ENCODE data around the gene FOSL2. TPM values are rescaled to one million over a fixed set of nuclear protein-coding genes. Genes with fewer than 3 reads are reported as not detected.

Gene FOSL2
- 37.7 and 42.2 TPM in 2 replicates for total RNA-seq
- total RNA-seq (2013): 0.79 TPM
- polyA plus RNA-seq: 2.5 and 6.1 TPM in 2 replicates
- polyA minus RNA-seq: 3.8 and 6.8 TPM in 2 replicates

- Mint-ChIP-seq H3K4me1 (peaks cover 25% of the 10 kb centered on the region), H3K4me3 (peak within 1 kb of the TSS; percentile 89), H3K27me3 (peaks cover 17% of the 10 kb centered on the region), H3K9me3 (ENCODE audit: insufficient read depth) (no peaks in the 10 kb centered on the region), H3K27ac (peak within 1 kb of the TSS; percentile 87)
- ATAC-seq (ENCODE audit: low read depth) (peak; percentile 78), DNase-seq (peak; percentile 84)
- under 1% methylated on average over 82 of the region's 93 CpGs for WGBS (ENCODE audit: insufficient coverage)
- ChIA-PET CTCF (interaction anchor here (1.1 kb wide), 1 partner anchor 689 kb away, joined by 4 read pairs; no protein-coding TSS in a partner anchor), POLR2A (interaction anchor here (0.7 to 2.3 kb wide), 3 partner anchors 502 to 621 kb away, joined by 3 to 15 read pairs (median 6); partner anchors contain the start of genes BABAM2 and RBKS)
- H3K27me3 ChIP-seq (replicated peaks in 1 of 4; ENCODE audit: control extremely low read depth in 1 of 4, control insufficient read depth in 3 of 4, insufficient read depth in 4 of 4, low read length in 3 of 4): peaks cover 0 to 31% (median 4%) of the 10 kb centered on the region in 4 experiments
- H3K9me3 ChIP-seq (ENCODE audit: control extremely low read depth in 1 of 3, control insufficient read depth in 2 of 3, insufficient read depth in 1 of 3, low read length in 2 of 3): no peaks in the 10 kb centered on the region
- no peaks in the 10 kb centered on the region for H3K79me2 ChIP-seq (ENCODE audit: control insufficient read depth, insufficient read depth, low read length)
- intact Hi-C loops (cut with micrococcal nuclease): loop anchor here (1.0 to 10.0 kb wide), 7 partner anchors 33 to 1752 kb away; partner anchors contain the start of genes CAD, MPV17, MRPL33 and PPP1CB
- peaks cover 18% of the 10 kb centered on the region in 2 donors for H3K4me1 ChIP-seq (ENCODE audit: control insufficient read depth in 2 of 2, insufficient read depth in 2 of 2, low read length in 2 of 2)
- no peaks in the 10 kb centered on the region for H4K20me1 ChIP-seq (ENCODE audit: control insufficient read depth, insufficient read depth, low read length, poor library complexity, severe bottlenecking)
- H3K9ac ChIP-seq (ENCODE audit: low read length): peak within 1 kb of the TSS; percentile 69
- H3K4me2 ChIP-seq (replicated peaks; ENCODE audit: low read depth, low read length, poor library complexity, severe bottlenecking): peak within 1 kb of the TSS; percentile 77
- TF ChIP-seq, protein P1, sequence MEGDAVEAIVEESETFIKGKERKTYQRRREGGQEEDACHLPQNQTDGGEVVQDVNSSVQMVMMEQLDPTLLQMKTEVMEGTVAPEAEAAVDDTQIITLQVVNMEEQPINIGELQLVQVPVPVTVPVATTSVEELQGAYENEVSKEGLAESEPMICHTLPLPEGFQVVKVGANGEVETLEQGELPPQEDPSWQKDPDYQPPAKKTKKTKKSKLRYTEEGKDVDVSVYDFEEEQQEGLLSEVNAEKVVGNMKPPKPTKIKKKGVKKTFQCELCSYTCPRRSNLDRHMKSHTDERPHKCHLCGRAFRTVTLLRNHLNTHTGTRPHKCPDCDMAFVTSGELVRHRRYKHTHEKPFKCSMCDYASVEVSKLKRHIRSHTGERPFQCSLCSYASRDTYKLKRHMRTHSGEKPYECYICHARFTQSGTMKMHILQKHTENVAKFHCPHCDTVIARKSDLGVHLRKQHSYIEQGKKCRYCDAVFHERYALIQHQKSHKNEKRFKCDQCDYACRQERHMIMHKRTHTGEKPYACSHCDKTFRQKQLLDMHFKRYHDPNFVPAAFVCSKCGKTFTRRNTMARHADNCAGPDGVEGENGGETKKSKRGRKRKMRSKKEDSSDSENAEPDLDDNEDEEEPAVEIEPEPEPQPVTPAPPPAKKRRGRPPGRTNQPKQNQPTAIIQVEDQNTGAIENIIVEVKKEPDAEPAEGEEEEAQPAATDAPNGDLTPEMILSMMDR (IDR thresholded peaks at IDR 0.05): no peak
- TF ChIP-seq EZH2 (IDR thresholded peaks at IDR 0.05; ENCODE audit: borderline replicate concordance, insufficient read depth, low read depth, low read length, poor library complexity, severe bottlenecking): no peak
- peak within 1 kb of the TSS; percentile 42 to 90 (median 61) for H3K4me3 ChIP-seq (ENCODE audit: control extremely low read depth in 1 of 5, extremely low read depth in 1 of 5, insufficient read depth in 1 of 5, low read depth in 2 of 5, low read length in 4 of 5)
- peak within 1 kb of the TSS; percentile 72 for H2AFZ ChIP-seq (ENCODE audit: insufficient read depth, low read depth, low read length, poor library complexity, severe bottlenecking)
- H3K36me3 ChIP-seq (replicated peaks in 1 of 2; ENCODE audit: control extremely low read depth in 1 of 2, control insufficient read depth in 1 of 2, extremely low read depth in 1 of 2, insufficient read depth in 2 of 2, low read length in 1 of 2): no peaks in the 10 kb centered on the region
- peak within 1 kb of the TSS; percentile 6 to 52 for H3K27ac ChIP-seq (ENCODE audit: low read length in 2 of 2)
Observed at GRCh38 chr2:28392297-28393113, at the start of gene FOSL2. Gene FOSL2, plus strand, starts transcription at chr2:28392858. Its CDS starts 863 bp downstream, at chr2:28393721.
